Right atrium auricular region (tissue), 2 donors: Measurements from ENCODE around the gene MYOM1. TPM values are rescaled to one million over a fixed set of nuclear protein-coding genes. Genes with fewer than 3 reads are reported as not detected.

Experiments
- DNase-seq: peaks from one replicate; pipeline ENCODE4 v3.0.0-alpha.2; 2019; ENCODE audit warnings: low spot score
- H3K27ac ChIP-seq, 2 donors: fragments of 200-600 bp; sonication (generic); 1 replicate in 1 of 2; 2 replicates in 1 of 2; pipeline ENCODE4 v1.5.1; 2016 to 2019
- H3K27me3 ChIP-seq, 2 donors: fragments of 200-600 bp; sonication (generic); one replicate each; pipeline versions ENCODE4 v1.5.1 to v1.6.0; 2017 to 2019
- H3K36me3 ChIP-seq: fragments of 200-600 bp; sonication (generic); one replicate; pipeline ENCODE4 v1.5.1; 2016
- H3K4me1 ChIP-seq, 2 donors: fragments of 200-600 bp; sonication (generic); one replicate each; pipeline versions ENCODE4 v1.5.1 to v1.6.0; 2017 to 2019
- H3K4me3 ChIP-seq, 2 donors: fragments of 200-600 bp; sonication (generic); 1 replicate in 1 of 2; 2 replicates in 1 of 2; pipeline ENCODE4 v1.5.1; 2017 to 2019; ENCODE audit warnings: mild to moderate bottlenecking in 1 of 2, moderate library complexity in 1 of 2
- H3K9me3 ChIP-seq, 2 donors: fragments of 200-600 bp; sonication (generic); one replicate each; pipeline ENCODE4 v1.5.1; 2019
- CTCF ChIP-seq, 2 donors: fragments of 200-600 bp; sonication (generic); IDR thresholded peaks; one replicate each; pipeline ENCODE4 v1.5.1; 2019; ENCODE audit warnings: antibody characterized with exemption in 2 of 2
- total RNA-seq, 2 donors: library from RNA; depleted of rRNA; stranded (reverse); fragments of >200 nt; gene quantifications; one replicate each; pipeline ENCODE4 v1.1.0, GENCODE V29; 2016

MYOM1 gene
- total RNA-seq = 100 to 1,000 TPM; 357 to 410 TPM

DNA sequence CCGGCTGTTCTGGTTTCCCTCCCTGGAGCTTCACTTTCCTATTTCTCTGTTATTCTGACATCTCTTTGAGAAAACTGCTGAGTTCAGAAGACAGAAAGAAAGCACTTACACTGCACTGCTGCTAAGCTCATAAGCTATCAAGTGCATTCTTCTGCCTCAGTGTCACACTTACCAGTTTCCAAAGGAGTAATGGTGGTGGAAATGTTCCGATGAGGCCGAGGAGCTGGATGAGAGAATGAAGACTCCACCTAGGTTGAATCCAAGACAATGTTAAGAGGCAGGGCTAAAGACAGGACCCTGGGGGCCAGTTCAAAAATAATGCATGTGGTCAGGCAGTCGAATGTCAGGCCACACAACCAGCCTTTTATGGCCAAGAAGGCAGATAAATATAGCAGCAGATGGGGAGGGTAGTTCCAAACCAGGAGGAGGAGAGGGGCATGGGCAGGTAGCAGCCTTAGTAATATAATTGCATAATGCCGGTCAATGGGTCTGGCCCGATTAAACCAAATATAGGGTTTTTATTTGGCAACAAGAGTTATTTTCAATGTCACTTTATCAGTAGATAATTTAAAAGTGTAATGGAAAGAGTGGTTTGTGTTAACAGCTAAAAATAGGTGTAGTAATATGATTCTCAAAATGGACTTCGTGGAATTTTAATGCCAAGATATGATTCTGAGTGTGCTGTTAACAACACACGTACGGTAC, at the start of gene MYOM1:
TSS of gene MYOM1 (minus strand) at position 338 of the 705 bp plus-strand sequence. CDS start 4,745 bp downstream, outside the sequence.
- H3K27ac ChIP-seq = peak within 1 kb of the TSS; percentile 83 to 94
- H3K36me3 ChIP-seq = peaks cover 24% of the 10 kb centered on the region
- H3K4me3 ChIP-seq = peak within 1 kb of the TSS; percentile 52 to 64
- H3K9me3 ChIP-seq = no peaks in the 10 kb centered on the region
- H3K4me1 ChIP-seq = peaks cover 0 to 10% of the 10 kb centered on the region in 2 donors
- TF ChIP-seq CTCF (IDR thresholded peaks at IDR 0.05) = no peak
- no peak for DNase-seq
- no peaks in the 10 kb centered on the region for H3K27me3 ChIP-seq

- H3K27me3 ChIP-seq = no peaks in the 10 kb centered on the region
- H3K4me3 ChIP-seq = no peak overlapping the region
- H3K9me3 ChIP-seq = no peaks in the 10 kb centered on the region
- H3K27ac ChIP-seq = peak overlapping the region in 1 of 2 donors; percentile 19
- TF ChIP-seq CTCF (IDR thresholded peaks at IDR 0.05) = no peak
- H3K36me3 ChIP-seq = peaks cover 18% of the 10 kb centered on the region
- H3K4me1 ChIP-seq = peaks cover 0 to 80% of the 10 kb centered on the region in 2 donors
- DNase-seq = no peak
Measured at GRCh38 chr18:3269241-3269913, 49.6 kb upstream of the MYOM1 start.

DNA sequence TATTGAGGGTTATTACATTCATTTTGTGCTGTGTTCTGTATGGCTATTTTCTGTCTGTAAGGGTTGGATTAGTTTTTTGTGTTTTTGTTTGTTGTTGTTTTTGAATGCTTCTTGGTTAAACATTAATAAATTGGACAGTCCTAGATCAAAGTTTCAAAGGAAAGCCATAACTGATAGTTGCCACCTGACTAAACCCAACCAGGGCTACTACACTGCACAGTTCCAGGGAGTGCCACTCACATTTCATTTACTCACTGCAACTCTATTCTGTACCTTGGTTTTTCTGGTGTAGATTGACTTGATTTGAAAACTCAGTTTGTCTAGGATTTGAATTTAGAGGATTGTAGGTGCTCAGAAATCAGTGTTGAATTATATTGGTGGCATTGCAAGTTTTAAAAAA, 48.5 kb upstream of the MYOM1 start:
- no peak for TF ChIP-seq CTCF (IDR thresholded peaks at IDR 0.05)
- Histone ChIP-seq H3K9me3 (no peaks in the 10 kb centered on the region), H3K4me1 (peaks cover 0 to 90% of the 10 kb centered on the region in 2 donors), H3K4me3 (no peak overlapping the region), H3K36me3 (peaks cover 7% of the 10 kb centered on the region), H3K27ac (no peak overlapping the region), H3K27me3 (no peaks in the 10 kb centered on the region)
- DNase-seq = no peak

DNA sequence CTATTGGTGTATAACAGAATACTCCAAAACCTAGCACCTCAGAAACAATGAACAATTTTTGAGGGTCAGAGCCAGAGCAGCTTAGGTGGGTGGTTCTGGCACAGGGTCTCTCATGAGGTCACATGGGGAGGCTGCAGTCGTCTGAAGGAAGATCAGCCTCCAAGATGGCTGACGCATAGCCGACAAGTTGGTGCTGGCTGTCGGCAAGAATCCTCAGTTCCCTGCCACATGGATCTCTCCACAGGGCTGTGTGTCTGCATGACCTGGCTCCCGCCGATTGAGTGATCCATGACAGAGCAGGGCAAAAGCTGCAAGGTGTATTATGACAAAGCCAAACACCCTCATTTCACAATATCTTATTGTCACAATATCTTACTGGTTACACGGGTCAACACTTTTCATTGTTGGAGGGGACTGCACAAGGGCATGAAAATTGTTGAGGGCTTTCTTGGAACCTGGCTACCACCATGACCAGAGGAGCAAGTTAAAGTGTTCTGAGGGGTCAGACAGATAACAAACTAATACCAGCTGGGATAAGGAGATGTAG, 46.4 kb upstream of the MYOM1 start:
- H3K4me1 ChIP-seq = peaks cover 0 to 81% of the 10 kb centered on the region in 2 donors
- H3K36me3 ChIP-seq = no peaks in the 10 kb centered on the region
- H3K9me3 ChIP-seq = no peaks in the 10 kb centered on the region
- no peak for TF ChIP-seq CTCF (IDR thresholded peaks at IDR 0.05)
- H3K4me3 ChIP-seq = no peak overlapping the region
- no peak for DNase-seq
- H3K27ac ChIP-seq = no peak overlapping the region
- no peaks in the 10 kb centered on the region for H3K27me3 ChIP-seq

DNA sequence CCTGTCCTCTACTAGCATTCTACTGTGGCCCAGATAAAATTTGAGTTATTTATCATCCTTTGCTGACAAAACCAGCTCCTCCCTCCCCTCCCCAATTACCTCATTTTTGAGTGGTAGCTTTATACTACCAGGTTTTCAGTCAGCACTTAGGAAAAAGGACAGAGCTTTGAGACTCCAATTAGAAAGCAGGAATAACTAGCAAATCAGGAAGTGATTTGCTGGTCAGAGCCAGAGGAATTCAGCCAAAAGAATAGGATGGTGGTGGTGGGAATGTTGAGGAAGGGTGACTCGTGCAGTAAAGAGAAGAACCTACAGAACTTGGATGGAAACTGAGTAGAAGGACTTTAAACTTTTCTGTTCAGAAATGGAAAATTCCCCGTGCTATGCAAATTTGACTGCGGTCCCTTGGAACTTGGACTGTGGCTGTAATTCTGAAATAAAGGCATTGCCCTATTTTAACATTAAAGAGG, 45.8 kb upstream of the MYOM1 start:
- no peak for DNase-seq
- H3K9me3 ChIP-seq = no peaks in the 10 kb centered on the region
- no peak for TF ChIP-seq CTCF (IDR thresholded peaks at IDR 0.05)
- peaks cover 0 to 81% of the 10 kb centered on the region in 2 donors for H3K4me1 ChIP-seq
- H3K27me3 ChIP-seq = no peaks in the 10 kb centered on the region
- H3K4me3 ChIP-seq = no peak overlapping the region
- H3K36me3 ChIP-seq = no peaks in the 10 kb centered on the region
- H3K27ac ChIP-seq = peak overlapping the region; percentile 5 to 6
